OCI-LY1 (cell line): ENCODE measurements around the gene SERP2.

Experiments used
- H2AFZ ChIP-seq: fragments of 200-600 bp; sonication (generic), shearing (Covaris generic); 2 replicates; pipeline ENCODE4 v1.6.0; 2014; ENCODE audit warnings: antibody characterized with exemption, mild to moderate bottlenecking, low read length
- H3F3A ChIP-seq: fragments of 200-600 bp; sonication (generic), shearing (Covaris generic); 2 replicates; pipeline ENCODE4 v1.6.0; 2014; ENCODE audit warnings: mild to moderate bottlenecking, antibody characterized with exemption, low read length, moderate library complexity; ENCODE audit not compliant: insufficient read depth
- H3K27ac ChIP-seq: fragments of 200-600 bp; sonication (generic); 2 replicates; pipeline ENCODE4 v1.5.1; 2014; ENCODE audit warnings: low read length, mixed run types, mild to moderate bottlenecking, low read depth; ENCODE audit not compliant: poor library complexity, severe bottlenecking
- H3K27me3 ChIP-seq: fragments of 200-600 bp; sonication (generic); 2 replicates; pipeline ENCODE4 v1.6.0; 2014; ENCODE audit warnings: antibody characterized with exemption, mild to moderate bottlenecking, low read length, moderate library complexity; ENCODE audit not compliant: insufficient read depth
- H3K36me3 ChIP-seq: fragments of 200-600 bp; sonication (generic); 2 replicates; pipeline ENCODE4 v1.6.1; 2014; ENCODE audit warnings: mild to moderate bottlenecking, antibody characterized with exemption, low read length, moderate library complexity, mixed read lengths; ENCODE audit not compliant: insufficient read depth
- H3K4me1 ChIP-seq: fragments of 200-600 bp; sonication (generic); 2 replicates; pipeline ENCODE4 v1.5.1; 2014; ENCODE audit warnings: mild to moderate bottlenecking, low read length, moderate library complexity; ENCODE audit not compliant: insufficient read depth, severe bottlenecking
- H3K4me2 ChIP-seq: fragments of 200-600 bp; sonication (generic), shearing (Covaris generic); 2 replicates; pipeline ENCODE4 v1.6.1; 2014; ENCODE audit warnings: low read length
- H3K4me3 ChIP-seq: fragments of 200-600 bp; sonication (generic); 2 replicates; pipeline ENCODE4 v1.5.1; 2014; ENCODE audit warnings: low read length, low read depth, mild to moderate bottlenecking, mixed read lengths; ENCODE audit not compliant: poor library complexity, severe bottlenecking
- H3K79me2 ChIP-seq: fragments of 200-600 bp; shearing (Covaris generic); 2 replicates; pipeline ENCODE4 v1.6.1; 2016; ENCODE audit warnings: mixed run types, low read length, mixed read lengths; ENCODE audit not compliant: insufficient read depth
- H3K9ac ChIP-seq: fragments of 200-600 bp; sonication (generic), shearing (Covaris generic); 2 replicates; pipeline ENCODE4 v1.6.1; 2014; ENCODE audit warnings: mild to moderate bottlenecking, low read length, mixed read lengths
- H3K9me2 ChIP-seq: fragments of 200-600 bp; sonication (generic), shearing (Covaris generic); 2 replicates; pipeline ENCODE4 v1.6.1; 2014; ENCODE audit warnings: low read depth, mild to moderate bottlenecking, low read length, mixed read lengths
- H3K9me3 ChIP-seq: fragments of 200-600 bp; shearing (Covaris generic); 2 replicates; pipeline ENCODE4 v1.6.1; 2014; ENCODE audit warnings: low read length, mixed read lengths
- H4K20me1 ChIP-seq: fragments of 200-600 bp; sonication (generic), shearing (Covaris generic); 2 replicates; pipeline ENCODE4 v1.6.0; 2016; ENCODE audit warnings: mild to moderate bottlenecking, low read length; ENCODE audit not compliant: insufficient read depth
- EZH2 ChIP-seq: fragments of 200-600 bp; sonication (generic), shearing (Covaris generic); IDR thresholded peaks from 2 replicates; pipeline ENCODE4 v1.8.0; 2017; ENCODE audit warnings: borderline replicate concordance, mixed run types, mild to moderate bottlenecking, antibody characterized with exemption, low read length, moderate library complexity, mixed read lengths
- TF ChIP-seq, protein P1 (sequence below): fragments of 200-600 bp; sonication (generic), shearing (Covaris generic); IDR thresholded peaks from 2 replicates; pipeline ENCODE4 v1.5.1; 2017; ENCODE audit warnings: mild to moderate bottlenecking, antibody characterized with exemption, low read length, moderate library complexity, mixed read lengths

SERP2 gene

DNA sequence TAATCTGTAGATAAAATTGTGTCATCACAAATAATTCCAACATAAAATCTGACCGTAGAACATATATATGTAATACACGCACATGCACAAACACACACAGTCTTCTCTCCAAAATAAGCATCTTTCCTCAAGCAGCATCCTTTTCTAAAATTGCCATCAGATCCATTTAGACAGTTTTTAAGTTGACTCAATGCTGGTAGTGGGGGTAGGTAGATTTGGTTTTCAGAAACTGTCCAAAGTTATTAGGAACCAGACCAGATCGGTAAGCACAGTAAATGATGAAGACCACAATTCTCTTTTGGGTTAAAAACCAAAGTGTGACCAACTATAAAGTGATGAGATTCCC lies 64.6 kb downstream of the SERP2 start:
- no peaks in the 10 kb centered on the region for H3F3A ChIP-seq

DNA sequence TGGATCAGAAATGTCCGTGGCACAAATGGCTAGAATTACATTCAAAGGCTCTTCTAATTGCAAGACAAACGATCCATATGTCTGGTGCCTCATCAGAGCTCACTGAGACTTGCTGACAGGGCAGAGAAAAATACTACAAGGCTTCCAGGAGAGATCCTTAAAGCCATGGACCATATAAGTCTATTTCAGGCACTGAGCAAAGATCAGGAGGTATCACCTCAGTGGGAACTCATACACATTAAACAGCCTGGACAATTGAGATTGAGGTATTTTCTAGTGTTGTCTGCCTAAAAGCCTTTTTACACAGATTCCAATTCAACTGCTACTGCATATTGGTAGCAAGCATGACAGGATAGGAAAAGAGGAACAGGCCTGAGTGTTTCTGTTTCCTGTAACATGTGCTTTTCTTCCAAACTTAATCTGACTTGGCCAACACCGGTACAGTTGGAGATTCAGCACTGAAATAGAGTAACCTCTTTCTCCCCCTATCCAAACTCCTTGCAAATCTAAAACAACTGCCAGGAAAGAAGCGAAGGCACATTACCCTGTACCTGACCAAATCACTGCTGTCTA lies 65.9 kb downstream of the SERP2 start:
- no peaks in the 10 kb centered on the region for H3K36me3 ChIP-seq
- H4K20me1 ChIP-seq: no peaks in the 10 kb centered on the region
- H3K9me3 ChIP-seq: no peaks in the 10 kb centered on the region
- H3K9ac ChIP-seq: no peak overlapping the region
- H3K4me2 ChIP-seq: no peak overlapping the region
- no peaks in the 10 kb centered on the region for H3K9me2 ChIP-seq
- H3K79me2 ChIP-seq: no peaks in the 10 kb centered on the region
- H3K4me1 ChIP-seq: peaks cover 23% of the 10 kb centered on the region
- H3F3A ChIP-seq: no peaks in the 10 kb centered on the region
- no peak overlapping the region for H2AFZ ChIP-seq
- H3K27me3 ChIP-seq: no peaks in the 10 kb centered on the region
- H3K4me3 ChIP-seq: no peak overlapping the region
- no peak overlapping the region for H3K27ac ChIP-seq
- TF ChIP-seq, protein P1, sequence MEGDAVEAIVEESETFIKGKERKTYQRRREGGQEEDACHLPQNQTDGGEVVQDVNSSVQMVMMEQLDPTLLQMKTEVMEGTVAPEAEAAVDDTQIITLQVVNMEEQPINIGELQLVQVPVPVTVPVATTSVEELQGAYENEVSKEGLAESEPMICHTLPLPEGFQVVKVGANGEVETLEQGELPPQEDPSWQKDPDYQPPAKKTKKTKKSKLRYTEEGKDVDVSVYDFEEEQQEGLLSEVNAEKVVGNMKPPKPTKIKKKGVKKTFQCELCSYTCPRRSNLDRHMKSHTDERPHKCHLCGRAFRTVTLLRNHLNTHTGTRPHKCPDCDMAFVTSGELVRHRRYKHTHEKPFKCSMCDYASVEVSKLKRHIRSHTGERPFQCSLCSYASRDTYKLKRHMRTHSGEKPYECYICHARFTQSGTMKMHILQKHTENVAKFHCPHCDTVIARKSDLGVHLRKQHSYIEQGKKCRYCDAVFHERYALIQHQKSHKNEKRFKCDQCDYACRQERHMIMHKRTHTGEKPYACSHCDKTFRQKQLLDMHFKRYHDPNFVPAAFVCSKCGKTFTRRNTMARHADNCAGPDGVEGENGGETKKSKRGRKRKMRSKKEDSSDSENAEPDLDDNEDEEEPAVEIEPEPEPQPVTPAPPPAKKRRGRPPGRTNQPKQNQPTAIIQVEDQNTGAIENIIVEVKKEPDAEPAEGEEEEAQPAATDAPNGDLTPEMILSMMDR: no peak
- no peak for TF ChIP-seq EZH2

More for the DNA sequence above, 64.6 kb downstream of the SERP2 start:
- H3K4me2 ChIP-seq: no peak overlapping the region
- TF ChIP-seq, protein P1: 0 out of 2 replicates have a peak, but pooled peaks have one; percentile 1
- TF ChIP-seq EZH2: no peak
- no peak overlapping the region for H3K4me3 ChIP-seq
- no peak overlapping the region for H3K9ac ChIP-seq
- H3K36me3 ChIP-seq: peaks cover 13% of the 10 kb centered on the region
- no peaks in the 10 kb centered on the region for H3K9me3 ChIP-seq
- no peak overlapping the region for H3K27ac ChIP-seq
- no peaks in the 10 kb centered on the region for H3K27me3 ChIP-seq
- H2AFZ ChIP-seq: no peak overlapping the region
- H3K9me2 ChIP-seq: no peaks in the 10 kb centered on the region
- H4K20me1 ChIP-seq: no peaks in the 10 kb centered on the region
- H3K4me1 ChIP-seq: peaks cover 23% of the 10 kb centered on the region
- no peaks in the 10 kb centered on the region for H3K79me2 ChIP-seq

DNA sequence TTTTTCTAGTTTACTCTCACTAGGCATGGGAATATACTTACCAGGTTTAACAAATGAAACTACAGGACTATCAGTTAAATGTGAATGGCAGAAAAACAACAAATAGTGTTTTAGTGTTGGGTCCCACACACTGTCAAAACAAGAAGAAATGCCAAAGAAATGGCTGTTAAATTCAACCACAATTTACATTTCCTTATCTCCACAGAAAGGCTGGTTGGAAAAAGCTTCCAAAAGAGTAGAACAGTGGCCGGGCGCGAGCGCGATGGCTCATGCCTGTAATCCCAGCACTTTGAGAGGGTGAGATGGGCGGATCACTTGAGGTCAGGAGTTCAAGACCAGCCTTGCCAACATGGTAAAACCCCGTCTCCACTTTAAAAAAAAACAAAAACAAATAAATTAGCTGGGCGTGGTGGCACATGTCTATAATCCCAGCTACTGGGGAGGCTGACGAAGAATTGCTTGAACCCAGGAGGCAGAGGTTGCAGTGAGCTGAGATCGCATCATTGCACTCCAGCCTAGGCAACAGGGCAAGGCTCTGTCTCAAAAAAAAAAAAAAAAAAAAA lies 66.5 kb downstream of the SERP2 start:
- H3F3A ChIP-seq: no peaks in the 10 kb centered on the region
- no peaks in the 10 kb centered on the region for H3K79me2 ChIP-seq
- no peaks in the 10 kb centered on the region for H3K9me3 ChIP-seq
- no peak overlapping the region for H3K27ac ChIP-seq
- no peaks in the 10 kb centered on the region for H3K36me3 ChIP-seq
- H2AFZ ChIP-seq: no peak overlapping the region
- no peaks in the 10 kb centered on the region for H4K20me1 ChIP-seq
- no peaks in the 10 kb centered on the region for H3K27me3 ChIP-seq
- H3K4me2 ChIP-seq: no peak overlapping the region
- no peak overlapping the region for H3K9ac ChIP-seq
- TF ChIP-seq EZH2: no peak
- TF ChIP-seq, protein P1: no peak
- peaks cover 23% of the 10 kb centered on the region for H3K4me1 ChIP-seq
- H3K9me2 ChIP-seq: no peaks in the 10 kb centered on the region
- H3K4me3 ChIP-seq: no peak overlapping the region
